ENCODE measurements around the gene MAGI2. TPM values are rescaled to one million over a fixed set of nuclear protein-coding genes. Genes with fewer than 3 reads are reported as not detected.

Gene MAGI2
- total and polyA plus RNA-seq, 8 donors, result 6.1 to 9.2 (median 7.1) TPM

- Histone ChIP-seq H3K27ac (no peak overlapping the region), H3K36me3 (no peaks in the 10 kb centered on the region), H3K4me3 (no peak overlapping the region), H3K9me3 (peaks cover 0 to 15% of the 10 kb centered on the region in 2 donors), H3K4me1 (no peaks in the 10 kb centered on the region), H3K27me3 (no peaks in the 10 kb centered on the region)
- intact Hi-C loops (cut with DNase I), result no loop called here
- ATAC-seq, result no peak
- TF ChIP-seq CTCF (IDR thresholded peaks at IDR 0.05), result no peak
- DNase-seq, result no peak
Measured at GRCh38 chr7:78751253-78751652, 702.2 kb downstream of the MAGI2 start.

GRCh38 chr7:78749052-78749746 is 704.3 kb downstream of the MAGI2 start:
- no peak for ATAC-seq
- no peaks in the 10 kb centered on the region for H3K4me1 ChIP-seq
- peaks cover 0 to 12% of the 10 kb centered on the region in 2 donors for H3K9me3 ChIP-seq
- no peak for TF ChIP-seq CTCF (IDR thresholded peaks at IDR 0.05)
- H3K4me3 ChIP-seq, result no peak overlapping the region
- no peak for DNase-seq
- H3K27ac ChIP-seq, result no peak overlapping the region
- no peaks in the 10 kb centered on the region for H3K27me3 ChIP-seq
- intact Hi-C loops (cut with DNase I), result no loop called here
- H3K36me3 ChIP-seq, result no peaks in the 10 kb centered on the region

- ATAC-seq, result no peak
- Histone ChIP-seq H3K27me3 (no peaks in the 10 kb centered on the region), H3K4me1 (no peaks in the 10 kb centered on the region), H3K36me3 (no peaks in the 10 kb centered on the region), H3K4me3 (no peak overlapping the region), H3K27ac (no peak overlapping the region), H3K9me3 (peaks cover 0 to 3% of the 10 kb centered on the region in 2 donors)
- TF ChIP-seq CTCF (IDR thresholded peaks at IDR 0.05), result no peak
- intact Hi-C loops (cut with DNase I), result no loop called here
- DNase-seq, result no peak
Measured at GRCh38 chr7:78747592-78747991, 705.9 kb downstream of the MAGI2 start.

GRCh38 chr7:78746301-78746700 is 707.2 kb downstream of the MAGI2 start:
- ATAC-seq (no peak), DNase-seq (no peak)
- intact Hi-C loops (cut with DNase I), result no loop called here
- no peak overlapping the region for H3K4me3 ChIP-seq
- no peak for TF ChIP-seq CTCF (IDR thresholded peaks at IDR 0.05)
- no peaks in the 10 kb centered on the region for H3K36me3 ChIP-seq
- no peak overlapping the region for H3K27ac ChIP-seq
- no peaks in the 10 kb centered on the region for H3K9me3 ChIP-seq
- H3K27me3 ChIP-seq, result no peaks in the 10 kb centered on the region
- no peaks in the 10 kb centered on the region for H3K4me1 ChIP-seq

- H3K4me3 ChIP-seq, result no peak overlapping the region
- no peaks in the 10 kb centered on the region for H3K36me3 ChIP-seq
- H3K27me3 ChIP-seq, result no peaks in the 10 kb centered on the region
- no peaks in the 10 kb centered on the region for H3K4me1 ChIP-seq
- intact Hi-C loops (cut with DNase I), result no loop called here
- no peak for TF ChIP-seq CTCF (IDR thresholded peaks at IDR 0.05)
- no peaks in the 10 kb centered on the region for H3K9me3 ChIP-seq
- no peak for ATAC-seq
- H3K27ac ChIP-seq, result no peak overlapping the region
- no peak for DNase-seq
Measured at GRCh38 chr7:78742694-78743093, 710.8 kb downstream of the MAGI2 start.

All from left lung (tissue), 10 donors.